T-helper 9 cell (primary cell): ENCODE data around the gene PEAK1.

ENCODE experiments used
- DNase-seq: peaks from one replicate; pipeline ENCODE4 v3.0.0-alpha.2; 2020

Gene PEAK1

DNA sequence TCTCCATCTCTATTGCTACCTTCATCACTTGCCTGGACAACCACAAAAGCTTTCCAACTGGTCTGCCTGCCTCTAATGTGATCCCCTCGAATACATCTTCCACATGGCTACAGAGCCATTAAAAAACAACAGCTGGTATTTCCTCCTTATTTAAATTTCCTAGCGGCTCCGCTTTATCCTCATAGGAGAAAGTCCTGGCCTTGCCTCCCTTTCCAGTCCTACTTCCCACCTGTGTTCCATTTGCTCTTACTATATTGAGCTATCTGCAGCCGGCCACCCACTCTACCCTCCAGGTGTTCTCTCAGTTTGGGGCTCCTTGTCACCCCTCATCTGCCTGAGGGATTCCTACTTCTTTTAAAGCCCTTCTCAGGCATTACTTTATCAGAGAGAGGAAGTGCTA is 299.3 kb downstream of the PEAK1 start:
- no peak for DNase-seq

DNA sequence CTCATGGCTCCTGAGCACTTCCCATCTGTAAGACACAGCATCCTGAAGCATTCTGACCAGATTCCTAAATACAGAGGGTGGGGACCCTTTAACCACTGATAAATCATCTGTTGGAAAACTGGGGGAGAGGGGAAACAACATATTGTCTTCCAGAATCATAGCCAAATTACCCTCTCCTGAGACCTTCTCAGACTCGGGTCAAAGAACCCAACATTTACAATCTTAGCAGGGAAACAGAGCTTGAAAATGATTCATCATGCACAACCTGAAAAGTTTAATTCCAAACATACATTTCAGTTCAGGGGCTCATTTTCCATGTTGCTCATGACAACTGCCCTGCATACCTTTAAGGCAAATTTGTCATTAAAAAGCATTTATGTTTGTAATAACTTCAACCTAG is 300.5 kb downstream of the PEAK1 start:
- DNase-seq: no peak

- DNase-seq: no peak
Observed at GRCh38 chr15:77118882-77119321, 301.0 kb downstream of the PEAK1 start.

GRCh38 chr15:77115179-77115578 is 304.7 kb downstream of the PEAK1 start:
- no peak for DNase-seq

DNA sequence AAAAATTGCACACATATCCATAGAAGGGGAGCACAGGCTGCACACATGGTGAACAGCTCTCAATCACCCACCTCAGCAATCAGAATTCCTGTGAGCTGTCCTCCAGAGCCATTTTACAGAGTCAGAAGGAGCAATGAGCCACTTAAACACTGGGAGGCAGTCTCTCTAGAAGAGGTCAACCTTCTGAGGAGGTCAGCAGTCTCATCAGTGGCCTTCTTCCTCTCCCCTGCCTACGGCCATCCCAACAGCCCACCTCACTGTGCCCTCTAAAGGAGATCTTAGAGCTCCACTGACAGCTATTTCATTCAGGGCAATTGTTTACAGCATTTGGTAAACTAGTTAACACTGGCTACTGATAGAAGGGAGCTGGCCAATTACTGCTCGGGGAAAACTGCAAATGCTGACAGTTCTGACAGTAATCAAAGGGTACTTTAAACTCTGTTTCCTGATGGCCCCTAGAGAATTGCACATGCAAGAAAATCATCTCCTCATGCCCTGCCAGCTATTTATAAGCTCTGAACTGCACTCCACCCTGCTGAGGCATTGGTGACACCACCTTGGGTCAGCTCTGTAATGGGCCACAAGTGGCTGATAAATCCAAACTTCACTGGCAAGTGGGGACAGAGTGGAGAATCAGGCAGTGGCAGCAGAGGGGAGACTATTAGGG is 306.9 kb downstream of the PEAK1 start:
- no peak for DNase-seq

DNA sequence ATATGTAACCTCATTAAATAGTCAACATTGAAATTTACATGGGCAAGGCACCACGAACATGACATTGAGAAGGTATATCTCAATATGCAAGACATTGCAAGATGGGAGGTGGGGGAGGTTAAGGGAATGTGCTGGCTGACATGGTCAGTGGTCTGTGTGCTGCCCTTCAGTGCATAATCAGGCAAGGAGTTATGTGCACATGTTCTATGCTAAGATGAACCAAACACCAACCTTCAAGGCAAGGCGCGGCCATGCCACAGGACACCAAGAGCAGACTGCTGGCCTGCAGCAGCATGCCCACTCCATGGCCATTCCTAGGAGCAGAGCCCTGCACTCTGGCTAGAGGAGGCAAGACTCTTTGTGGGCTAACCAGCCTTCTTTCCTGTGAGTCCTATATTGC is 308.1 kb downstream of the PEAK1 start:
- no peak for DNase-seq

- DNase-seq: no peak
Observed at GRCh38 chr15:77107531-77108355, 312.2 kb downstream of the PEAK1 start.

DNA sequence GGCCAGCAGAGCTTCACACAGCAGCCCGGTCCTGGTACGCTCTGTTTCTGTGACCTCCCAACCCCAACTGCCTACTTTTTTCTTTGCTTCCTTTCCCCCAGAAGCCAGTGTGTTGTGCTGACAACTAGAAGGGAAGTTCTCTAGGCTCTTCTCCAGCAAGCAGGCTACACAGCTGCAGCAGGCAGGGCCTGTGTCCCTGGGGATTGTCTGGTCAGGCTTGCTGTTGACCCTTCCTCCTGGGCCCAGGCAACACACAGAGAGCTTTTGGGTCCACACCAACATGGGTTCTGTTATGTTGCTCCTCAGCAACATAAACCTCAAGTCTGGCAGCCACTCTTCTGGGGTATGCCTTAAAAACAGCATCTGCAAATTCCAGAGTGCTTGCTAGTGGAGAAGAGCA is 312.8 kb downstream of the PEAK1 start:
- DNase-seq: no peak

GRCh38 chr15:77104155-77104554 is 315.7 kb downstream of the PEAK1 start:
- no peak for DNase-seq

DNA sequence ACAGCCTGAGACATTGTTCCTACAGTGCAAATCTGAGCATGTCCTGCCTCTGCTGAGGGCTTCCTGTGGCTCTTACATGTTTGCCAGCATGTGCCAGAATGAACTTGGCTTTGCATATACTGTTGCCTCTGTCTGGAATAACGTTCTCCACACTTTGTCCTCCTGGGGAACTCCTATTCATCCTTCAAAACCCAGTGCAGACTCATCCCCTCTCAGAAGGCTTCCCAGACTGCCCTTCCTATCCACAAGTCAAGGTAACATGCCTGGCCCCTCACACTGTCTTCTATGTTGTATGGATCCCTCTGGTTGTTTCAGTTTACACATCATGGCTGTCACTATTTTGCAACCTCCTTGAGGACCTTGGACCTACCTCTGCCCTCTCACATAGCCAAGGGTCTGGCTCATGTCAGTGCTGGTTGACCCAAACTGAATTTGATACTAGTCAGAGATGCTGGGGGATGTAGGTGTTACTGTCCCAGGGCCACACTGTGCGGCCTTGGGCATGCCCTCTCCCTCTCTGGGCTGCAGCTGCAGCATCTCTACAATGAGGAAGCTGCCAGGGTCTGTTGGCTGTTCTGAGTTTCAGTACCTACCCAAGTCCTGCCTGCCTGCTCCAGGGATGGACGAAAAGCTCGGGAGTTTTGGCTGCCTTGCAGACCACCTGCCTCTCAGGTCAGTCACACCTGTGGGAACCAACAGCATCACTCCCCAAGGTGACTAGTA is 320.0 kb downstream of the PEAK1 start:
- no peak for DNase-seq

DNA sequence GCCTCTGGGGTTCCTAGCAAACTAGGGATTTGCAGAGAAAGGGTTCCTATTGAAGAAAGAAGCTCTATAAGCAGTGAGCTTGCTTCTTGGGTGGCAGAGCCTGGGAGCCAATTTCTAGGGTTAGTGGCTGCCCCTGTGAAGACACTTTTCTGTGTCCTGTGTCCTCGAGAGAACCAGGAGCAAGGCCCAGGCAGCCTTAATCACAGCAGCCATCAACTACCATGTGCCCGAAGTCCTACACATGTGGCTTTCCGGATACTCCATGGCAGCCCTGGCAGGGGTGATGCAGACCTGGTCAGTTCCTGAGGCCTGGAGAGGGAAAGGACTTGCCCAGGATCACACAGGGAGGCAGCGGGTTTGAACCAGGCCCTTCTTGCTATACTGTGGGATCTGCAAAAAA is 321.3 kb downstream of the PEAK1 start:
- no peak for DNase-seq

GRCh38 chr15:77097921-77098320 is 322.0 kb downstream of the PEAK1 start:
- DNase-seq: no peak

GRCh38 chr15:77097248-77097721 is 322.6 kb downstream of the PEAK1 start:
- DNase-seq: no peak

DNA sequence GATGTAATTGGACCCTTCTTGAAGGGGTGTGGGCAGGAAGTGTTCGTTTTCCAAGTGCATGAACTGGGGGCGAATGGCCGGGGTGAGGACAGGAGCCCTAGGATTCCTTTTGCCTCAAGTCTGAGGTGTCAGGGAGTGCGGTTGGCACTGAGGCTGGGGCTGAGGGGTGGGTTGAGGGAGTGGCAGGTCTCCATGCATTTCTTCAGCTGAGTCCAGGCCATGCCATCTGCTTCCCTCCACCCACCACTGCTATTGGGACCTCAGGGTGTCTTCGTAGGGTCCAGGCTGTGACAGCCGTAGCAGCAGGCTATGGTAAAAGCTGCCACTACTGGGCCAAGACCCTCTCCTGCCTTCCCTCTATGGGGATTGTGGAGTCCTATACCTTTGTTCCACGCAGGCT is 323.4 kb downstream of the PEAK1 start:
- no peak for DNase-seq

- no peak for DNase-seq
Observed at GRCh38 chr15:77096138-77096537, 323.8 kb downstream of the PEAK1 start.

GRCh38 chr15:77094397-77095030 is 325.4 kb downstream of the PEAK1 start:
- DNase-seq: no peak

DNA sequence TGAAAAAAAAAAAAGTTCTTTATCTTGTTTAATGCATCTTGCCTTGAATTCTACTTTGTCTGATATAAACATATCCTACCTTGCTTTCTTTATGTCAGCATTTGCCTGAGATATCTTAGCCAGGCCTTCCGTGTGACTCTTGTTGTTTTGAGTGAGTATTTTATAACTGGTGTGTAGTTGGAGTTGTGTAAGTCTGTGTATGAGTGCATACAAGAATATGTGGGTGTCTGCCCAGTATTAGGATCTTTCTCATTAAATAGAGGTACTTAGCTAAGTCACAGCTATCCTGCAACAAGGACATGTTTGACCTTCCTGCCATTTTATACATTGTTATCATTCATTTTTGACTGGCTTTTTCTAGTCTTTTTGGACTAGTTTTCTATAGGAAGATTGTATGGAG is 326.5 kb downstream of the PEAK1 start:
- DNase-seq: no peak

GRCh38 chr15:77091097-77091496 is 328.8 kb downstream of the PEAK1 start:
- DNase-seq: no peak

- no peak for DNase-seq
Observed at GRCh38 chr15:77087213-77087612, 332.7 kb downstream of the PEAK1 start.

- no peak for DNase-seq
Observed at GRCh38 chr15:77085297-77085696, 334.6 kb downstream of the PEAK1 start.

DNA sequence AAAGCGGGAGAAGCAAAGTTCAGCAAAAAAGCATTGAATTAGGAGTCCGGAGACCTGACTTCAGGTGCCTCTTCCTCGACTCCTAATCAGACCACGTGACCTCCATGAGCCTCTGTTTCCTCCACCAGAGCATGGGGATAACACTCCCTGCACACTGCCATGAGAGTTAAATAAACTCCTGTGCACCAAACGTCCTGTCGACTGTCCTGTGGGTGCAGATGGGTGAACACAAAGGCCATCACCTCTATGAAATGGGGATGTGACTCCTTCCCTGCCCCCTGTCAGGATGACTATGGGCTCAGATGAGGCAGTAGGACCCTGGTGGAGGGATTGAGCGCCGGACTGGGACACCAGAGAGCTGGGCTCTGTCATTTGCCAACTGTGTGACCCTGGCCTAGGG is 335.5 kb downstream of the PEAK1 start:
- no peak for DNase-seq

- DNase-seq: peak; percentile 35
Observed at GRCh38 chr15:77083381-77084160, 336.3 kb downstream of the PEAK1 start.
